Measurements from ENCODE around the gene RASGRF1. TPM values are rescaled to one million over a fixed set of nuclear protein-coding genes. Genes with fewer than 3 reads are reported as not detected.

Gene RASGRF1
- total and polyA plus RNA-seq, 9 of the 15 experiments (the other 6 are each of a cell fraction or from before 2014, with no cell fraction given): 0.03 to 0.58 (median 0.06) TPM; not detected in 1

DNA sequence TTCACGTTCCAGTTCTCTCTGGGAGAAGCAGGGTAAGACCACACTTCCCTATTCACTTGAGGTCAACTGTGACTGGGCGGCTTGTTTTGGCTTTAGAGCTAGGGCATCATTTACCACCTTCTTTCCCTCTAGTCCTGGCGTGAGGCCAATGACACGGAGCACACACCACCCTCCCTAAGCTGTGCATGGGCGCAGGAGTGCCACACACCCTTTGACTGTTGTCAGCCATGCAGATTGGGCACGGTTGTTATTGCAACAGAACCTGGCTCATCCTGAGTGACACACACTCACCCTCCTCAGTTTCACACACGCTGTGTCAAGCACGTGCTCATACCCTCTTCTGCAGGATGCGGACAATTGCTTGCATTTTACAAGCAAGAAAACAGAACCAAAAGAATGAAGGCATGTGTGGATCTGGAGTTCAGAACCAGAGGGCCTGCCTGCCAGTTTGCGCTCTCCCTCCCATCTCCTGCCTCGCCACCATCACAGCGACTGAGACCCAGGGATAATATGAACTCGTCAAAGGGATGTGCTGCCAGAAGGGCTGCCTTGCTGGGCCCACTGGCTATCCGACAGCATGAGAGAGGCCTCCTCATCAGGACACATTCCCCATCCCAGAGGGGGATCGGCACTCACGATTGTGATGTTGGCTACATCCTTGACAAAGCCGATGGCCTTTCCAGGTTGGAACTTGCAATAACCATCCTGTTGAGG is 163.3 kb downstream of the RASGRF1 start:
- no TSS peak for BruUV-seq (replicated peaks)
- DNase-seq (ENCODE audit: extremely low read depth in 1 of 4, low spot score in 3 of 4): no peak
- WGBS (ENCODE audit: insufficient coverage, low coverage, missing lambda C conversion rate): 95% methylated on average over 16 of the region's 17 CpGs
- no peak for FAIRE-seq
- no peaks in the 10 kb centered on the region for H4K20me1 ChIP-seq (replicated peaks; ENCODE audit: control insufficient read depth, insufficient read depth, low read length)
- peaks cover 11 to 23% of the 10 kb centered on the region in 2 experiments for H3K4me1 ChIP-seq (replicated peaks in 1 of 2; ENCODE audit: control insufficient read depth in 2 of 2, insufficient read depth in 2 of 2, low read length in 2 of 2)
- H3K9me1 ChIP-seq (ENCODE audit: control insufficient read depth, insufficient read depth, low read length): no peaks in the 10 kb centered on the region
- H3K9me3 ChIP-seq (replicated peaks; ENCODE audit: control insufficient read depth, insufficient read depth, low read depth, low read length): no peaks in the 10 kb centered on the region
- no peaks in the 10 kb centered on the region for H3K79me2 ChIP-seq (ENCODE audit: control insufficient read depth, insufficient read depth, low read length)
- H3K36me3 ChIP-seq (ENCODE audit: control insufficient read depth, insufficient read depth, low read length): peaks cover 83% of the 10 kb centered on the region; the same call in 2 of the 3 replicates
- H3K27ac ChIP-seq (ENCODE audit: extremely low read depth, low read depth, low read length): no peak overlapping the region
- intact Hi-C loops (cut with micrococcal nuclease): no loop called here
- in situ Hi-C loops (cut with MboI): no loop called here
- no peak overlapping the region for H3K9ac ChIP-seq (ENCODE audit: insufficient read depth in 1 of 2, low read depth in 2 of 2, low read length in 2 of 2)
- POLR2A ChIA-PET: interaction anchor here (1.9 kb wide), 1 partner anchor 10 kb away, joined by 6 read pairs; no protein-coding TSS in a partner anchor
- ATAC-seq: no peak
- no peak overlapping the region for H3K4me3 ChIP-seq
- H2AFZ ChIP-seq (ENCODE audit: low read depth, low read length): no peak overlapping the region
- TF ChIP-seq ZNF12 (CRISPR knock-in tag; IDR thresholded peaks at IDR 0.05): peak; percentile 64; the same call in 1 of the 2 replicates
- no peak for TF ChIP-seq ZZZ3 (IDR thresholded peaks at IDR 0.05)
- no peak for TF ChIP-seq DMBX1 (CRISPR knock-in tag; IDR thresholded peaks at IDR 0.05; ENCODE audit: borderline replicate concordance)
- no peak for TF ChIP-seq CBX2 (IDR thresholded peaks at IDR 0.05; ENCODE audit: insufficient read depth, low read length, poor library complexity, severe bottlenecking)
- TF ChIP-seq NFIC (IDR thresholded peaks at IDR 0.05): peak; percentile 51
- TF ChIP-seq, protein P1, sequence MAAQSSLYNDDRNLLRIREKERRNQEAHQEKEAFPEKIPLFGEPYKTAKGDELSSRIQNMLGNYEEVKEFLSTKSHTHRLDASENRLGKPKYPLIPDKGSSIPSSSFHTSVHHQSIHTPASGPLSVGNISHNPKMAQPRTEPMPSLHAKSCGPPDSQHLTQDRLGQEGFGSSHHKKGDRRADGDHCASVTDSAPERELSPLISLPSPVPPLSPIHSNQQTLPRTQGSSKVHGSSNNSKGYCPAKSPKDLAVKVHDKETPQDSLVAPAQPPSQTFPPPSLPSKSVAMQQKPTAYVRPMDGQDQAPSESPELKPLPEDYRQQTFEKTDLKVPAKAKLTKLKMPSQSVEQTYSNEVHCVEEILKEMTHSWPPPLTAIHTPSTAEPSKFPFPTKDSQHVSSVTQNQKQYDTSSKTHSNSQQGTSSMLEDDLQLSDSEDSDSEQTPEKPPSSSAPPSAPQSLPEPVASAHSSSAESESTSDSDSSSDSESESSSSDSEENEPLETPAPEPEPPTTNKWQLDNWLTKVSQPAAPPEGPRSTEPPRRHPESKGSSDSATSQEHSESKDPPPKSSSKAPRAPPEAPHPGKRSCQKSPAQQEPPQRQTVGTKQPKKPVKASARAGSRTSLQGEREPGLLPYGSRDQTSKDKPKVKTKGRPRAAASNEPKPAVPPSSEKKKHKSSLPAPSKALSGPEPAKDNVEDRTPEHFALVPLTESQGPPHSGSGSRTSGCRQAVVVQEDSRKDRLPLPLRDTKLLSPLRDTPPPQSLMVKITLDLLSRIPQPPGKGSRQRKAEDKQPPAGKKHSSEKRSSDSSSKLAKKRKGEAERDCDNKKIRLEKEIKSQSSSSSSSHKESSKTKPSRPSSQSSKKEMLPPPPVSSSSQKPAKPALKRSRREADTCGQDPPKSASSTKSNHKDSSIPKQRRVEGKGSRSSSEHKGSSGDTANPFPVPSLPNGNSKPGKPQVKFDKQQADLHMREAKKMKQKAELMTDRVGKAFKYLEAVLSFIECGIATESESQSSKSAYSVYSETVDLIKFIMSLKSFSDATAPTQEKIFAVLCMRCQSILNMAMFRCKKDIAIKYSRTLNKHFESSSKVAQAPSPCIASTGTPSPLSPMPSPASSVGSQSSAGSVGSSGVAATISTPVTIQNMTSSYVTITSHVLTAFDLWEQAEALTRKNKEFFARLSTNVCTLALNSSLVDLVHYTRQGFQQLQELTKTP (IDR thresholded peaks at IDR 0.05; ENCODE audit: low read depth in 1 of 2, partially characterized antibody in 2 of 2): no peak
- H3K27me3 ChIP-seq (ENCODE audit: control insufficient read depth in 2 of 2, insufficient read depth in 2 of 2, low read length in 2 of 2): no peaks in the 10 kb centered on the region
- CTCF ChIA-PET (ENCODE audit: low intra/inter-chr PET ratio): no interaction called here
- H3K4me2 ChIP-seq (ENCODE audit: insufficient read depth, low read length): no peak overlapping the region
